Right cardiac atrium (tissue), 5 donors: ENCODE results near the gene WDR86. TPM values are rescaled to one million over a fixed set of nuclear protein-coding genes. Genes with fewer than 3 reads are reported as not detected.

Source experiments
- ATAC-seq, 2 donors: fragments of 200-7000 bp; cut with Tn5 transposase; one replicate each; pipeline versions ENCODE4 v1.8.0 to v1.9.1; 2020; ENCODE audit warnings: moderate library complexity in 2 of 2, mild to moderate bottlenecking in 1 of 2
- DNase-seq, 3 donors: peaks; one replicate each; pipeline ENCODE4 v3.0.0-alpha.2; 2020
- H3K27ac ChIP-seq: one replicate; pipeline ENCODE4 v1.5.1; 2013; ENCODE audit warnings: mild to moderate bottlenecking, low read length, control low read depth, moderate library complexity
- H3K27me3 ChIP-seq: one replicate; pipeline ENCODE4 v1.6.1; 2013; ENCODE audit not compliant: control insufficient read depth, insufficient read depth
- H3K4me1 ChIP-seq: one replicate; pipeline ENCODE4 v1.6.1; 2013; ENCODE audit warnings: low read length; ENCODE audit not compliant: control insufficient read depth, insufficient read depth
- H3K4me3 ChIP-seq: one replicate; pipeline ENCODE4 v1.5.1; 2013; ENCODE audit warnings: low read length, control low read depth
- H3K9me3 ChIP-seq: one replicate; pipeline ENCODE4 v1.6.1; 2013; ENCODE audit warnings: low read length; ENCODE audit not compliant: control insufficient read depth
- WGBS: extraction: QIAGEN DNeasy Blood & Tissue Kit; methylation state at CpG from one replicate; pipeline ENCODE4 v1.1.7; 2013; 5-methylcytosine and 5-hydroxymethylcytosine counted together
- intact Hi-C, 4 donors: fragments of 100-400 bp; cut with DNase I; formaldehyde crosslinking; loops; one replicate each; pipeline versions ENCODE4 v1.11.0 to v1.14.0; 2022 to 2023
- polyA plus RNA-seq: library from polyadenylated mRNA; stranded (reverse); fragments of 200-250 nt; gene quantifications from one replicate; pipeline ENCODE4 v1.2.3, GENCODE V29; 2013
- total RNA-seq, 4 donors: library from RNA; stranded (reverse); fragmentation: NEBNext Ultra II Directional; extraction: Animal tissue kit (Norgen Biotek cat#: 25700); gene quantifications; one replicate each; pipeline ENCODE4 v1.2.1, GENCODE V29; 2021
- donor health status: healthy with polysubstance abuse.
- donor health status: DM: no; HTN: yes; CAD: no.
- donor health status: DM: no; HTN: no; CAD: no.
- donor health status: DM: no; HTN: yes; CAD: no; lungs with severe emphysema.
- donor health status: DM: yes; HTN: yes; CAD: no.

Gene WDR86
- total and polyA plus RNA-seq, 5 donors = 0.17 to 0.47 (median 0.18) TPM

DNA sequence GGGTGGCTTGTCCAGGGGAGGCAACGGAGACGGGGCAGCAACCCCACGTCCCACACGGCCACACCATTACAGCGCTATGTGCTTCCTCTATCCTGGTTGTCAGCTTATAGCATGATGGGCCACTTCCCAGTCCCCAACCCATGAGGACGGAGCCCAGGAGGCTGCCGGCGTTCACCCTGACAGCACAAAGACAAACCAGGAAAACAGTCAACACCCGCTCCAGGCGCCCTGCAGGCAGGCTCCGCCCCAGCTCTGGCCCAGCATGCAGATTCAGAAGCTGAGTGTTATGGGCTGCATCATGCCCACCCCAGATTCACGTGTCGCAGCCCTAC, 14.8 kb downstream of the WDR86 start:
- intact Hi-C loops = no loop called here
- Histone ChIP-seq H3K9me3 (no peaks in the 10 kb centered on the region), H3K27ac (no peak overlapping the region), H3K4me3 (no peak overlapping the region), H3K27me3 (no peaks in the 10 kb centered on the region), H3K4me1 (no peaks in the 10 kb centered on the region)
- ATAC-seq (no peak), DNase-seq (no peak)
- WGBS = 76% methylated on average over 13 of the region's 13 CpGs

DNA sequence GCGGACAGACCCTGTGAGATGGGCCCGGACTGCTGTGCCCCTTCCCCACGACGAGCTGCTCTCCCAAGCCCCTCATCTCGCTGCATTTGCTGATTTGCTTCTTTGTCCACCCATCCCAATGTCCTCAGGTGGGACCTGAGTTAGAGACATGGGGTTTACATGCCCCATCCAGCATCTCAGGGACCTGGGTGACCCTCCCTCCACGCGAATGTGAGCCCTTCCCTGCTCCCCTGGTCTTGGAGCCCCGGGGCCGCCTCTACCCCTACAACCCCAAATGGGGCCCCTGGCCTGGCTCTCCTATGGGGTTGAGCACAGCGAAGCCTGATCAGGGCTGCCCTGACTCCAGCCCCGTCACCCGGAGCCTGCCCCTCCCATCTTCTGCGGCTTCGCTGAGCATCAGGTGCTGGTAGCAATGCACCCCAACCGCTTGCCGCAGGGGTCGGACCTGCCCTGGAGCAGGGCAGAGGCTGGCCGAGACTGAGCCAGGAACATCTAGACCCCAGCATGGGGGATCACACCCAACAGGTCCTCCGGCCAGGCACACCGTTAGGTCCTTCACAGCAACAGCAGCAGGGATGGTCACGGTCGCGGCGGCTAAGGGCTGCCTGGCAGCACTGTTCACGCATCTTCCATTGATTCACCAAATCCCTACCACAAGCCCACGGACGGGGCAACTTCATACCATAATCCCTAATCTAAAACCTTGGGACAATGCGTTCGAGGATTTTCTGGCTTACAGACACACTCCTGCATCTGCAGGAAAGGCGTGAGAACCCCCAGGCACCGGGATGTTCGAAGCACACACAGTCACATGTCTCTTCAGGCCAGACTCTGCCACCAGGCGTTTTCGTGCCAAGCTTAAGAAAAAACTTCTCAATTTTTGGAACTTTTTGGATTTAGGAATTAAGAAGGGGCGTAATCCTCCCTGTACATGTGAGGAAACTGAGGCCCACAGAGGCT, 15.5 kb downstream of the WDR86 start:
- Histone ChIP-seq H3K9me3 (no peaks in the 10 kb centered on the region), H3K27ac (no peak overlapping the region), H3K4me3 (no peak overlapping the region), H3K27me3 (no peaks in the 10 kb centered on the region), H3K4me1 (no peaks in the 10 kb centered on the region)
- DNase-seq (no peak), ATAC-seq (no peak)
- WGBS = 90% methylated on average over 35 of the region's 35 CpGs
- intact Hi-C loops = no loop called here

DNA sequence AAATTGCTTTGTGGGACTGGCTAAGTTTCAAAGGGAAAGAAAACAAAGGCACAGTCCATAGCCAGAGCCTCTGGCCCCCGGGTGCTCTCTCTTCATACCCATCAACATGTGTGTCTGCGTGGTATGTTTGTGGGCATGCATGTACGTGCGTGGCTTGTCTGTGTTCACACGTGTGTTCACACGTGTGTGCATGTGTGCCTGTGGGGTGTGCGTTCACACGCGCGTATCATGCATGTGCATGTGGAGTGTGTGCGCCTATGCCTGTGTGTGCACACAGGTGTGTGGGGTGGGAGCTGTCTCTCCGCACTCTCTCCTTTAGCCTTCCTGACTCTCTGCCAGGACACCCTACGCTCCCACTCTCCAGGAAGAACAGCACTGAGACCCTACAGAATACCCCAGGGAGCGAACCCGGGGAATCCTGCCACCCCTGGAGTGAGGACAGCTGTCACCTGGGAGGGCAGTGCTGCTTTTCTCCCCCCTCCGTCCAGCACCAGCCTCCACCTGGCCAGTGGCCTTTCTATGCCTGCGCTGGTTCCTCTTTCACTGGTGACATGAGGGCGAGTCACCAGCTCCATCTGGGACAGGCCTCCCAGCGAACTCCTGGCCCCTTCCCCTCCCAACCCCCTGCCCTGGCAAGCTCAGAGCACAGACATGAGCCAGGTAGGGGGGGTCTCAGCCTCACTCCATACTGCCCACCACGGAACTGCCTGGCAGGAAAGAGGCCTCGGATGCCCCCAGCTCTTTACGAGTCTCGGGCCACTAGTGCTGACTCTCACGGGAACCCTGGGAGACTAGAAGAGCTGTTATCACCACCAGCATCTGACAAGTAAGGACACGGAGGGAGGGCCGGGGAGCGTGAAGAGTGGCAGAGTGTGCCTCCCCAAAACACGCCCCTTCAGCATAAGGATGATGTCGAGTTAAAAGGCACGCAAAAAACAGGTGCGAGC, 16.5 kb downstream of the WDR86 start:
- intact Hi-C loops = no loop called here
- WGBS = 80% methylated on average over 31 of the region's 31 CpGs
- DNase-seq = no peak
- H3K4me1 ChIP-seq = no peaks in the 10 kb centered on the region
- no peaks in the 10 kb centered on the region for H3K27me3 ChIP-seq
- ATAC-seq = no peak
- H3K4me3 ChIP-seq = no peak overlapping the region
- no peak overlapping the region for H3K27ac ChIP-seq
- no peaks in the 10 kb centered on the region for H3K9me3 ChIP-seq

DNA sequence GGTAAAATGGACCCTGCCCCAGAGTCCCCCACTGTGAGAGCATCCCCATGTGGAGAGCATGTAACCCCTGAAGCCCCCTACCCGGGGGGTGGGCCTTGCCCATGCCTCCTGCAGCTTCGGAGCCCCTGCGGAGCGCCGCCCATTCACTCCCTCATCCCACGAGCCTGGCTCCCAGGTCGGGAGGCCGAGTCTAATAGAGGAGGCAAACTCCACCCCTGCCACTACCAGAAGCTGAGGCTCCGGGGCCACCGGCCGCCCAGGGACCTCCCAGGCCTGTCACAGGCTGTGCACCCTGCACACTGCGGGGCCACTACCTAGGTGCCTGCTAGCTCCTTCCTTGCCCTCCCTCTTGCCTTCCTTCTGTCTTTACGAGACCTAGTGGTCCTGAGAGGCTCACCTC, 17.4 kb downstream of the WDR86 start:
- no peak overlapping the region for H3K27ac ChIP-seq
- no peaks in the 10 kb centered on the region for H3K9me3 ChIP-seq
- intact Hi-C loops = no loop called here
- WGBS = 86% methylated on average over 13 of the region's 13 CpGs
- ATAC-seq = no peak
- no peaks in the 10 kb centered on the region for H3K4me1 ChIP-seq
- H3K27me3 ChIP-seq = no peaks in the 10 kb centered on the region
- peak in 1 of 3 donors; percentile 46 for DNase-seq
- no peak overlapping the region for H3K4me3 ChIP-seq

DNA sequence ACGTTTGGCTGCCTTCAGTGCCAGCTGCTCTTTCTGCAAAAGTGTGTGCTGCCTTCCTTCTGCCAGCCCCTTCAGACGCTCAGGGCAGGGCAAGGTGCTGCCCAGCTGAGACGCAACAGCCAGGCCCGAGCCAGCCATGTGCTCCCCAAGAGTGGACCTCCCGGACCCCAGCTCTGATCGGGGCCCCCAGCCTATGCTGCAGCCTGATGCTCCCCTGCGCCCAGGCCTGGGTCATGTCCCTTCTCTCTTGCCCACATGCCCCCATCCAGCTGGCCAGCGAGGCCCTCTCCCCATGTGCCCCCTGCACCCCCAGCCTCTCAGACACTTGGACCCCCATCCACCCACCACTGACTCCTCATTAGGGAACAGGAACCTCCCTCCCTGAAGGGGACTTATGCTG, 17.8 kb downstream of the WDR86 start:
- Histone ChIP-seq H3K4me1 (no peaks in the 10 kb centered on the region), H3K27ac (no peak overlapping the region), H3K4me3 (no peak overlapping the region), H3K27me3 (no peaks in the 10 kb centered on the region), H3K9me3 (no peaks in the 10 kb centered on the region)
- intact Hi-C loops = no loop called here
- WGBS = 84% methylated on average over 8 of the region's 8 CpGs
- DNase-seq (peak in 1 of 3 donors; percentile 58), ATAC-seq (no peak)

DNA sequence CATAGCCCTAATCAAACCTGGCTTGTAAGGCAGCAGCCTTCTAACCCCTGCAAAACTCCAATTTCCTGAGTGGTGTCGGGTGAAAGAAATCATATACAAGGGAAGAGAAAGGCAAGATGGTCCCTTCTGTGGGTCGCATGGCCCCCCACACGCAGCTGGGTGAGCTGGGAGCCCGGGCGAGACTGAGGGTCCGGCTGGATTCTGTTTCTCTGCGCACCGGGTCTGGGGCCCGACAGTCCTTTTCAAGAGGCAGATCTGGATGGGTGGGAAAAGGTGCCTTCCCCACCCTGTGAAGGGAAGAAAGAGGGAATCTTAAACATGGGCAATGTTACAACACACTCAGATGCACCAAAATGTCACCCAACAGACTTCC, 18.5 kb downstream of the WDR86 start:
- DNase-seq (peak in 1 of 3 donors; percentile 21), ATAC-seq (no peak)
- Histone ChIP-seq H3K4me1 (no peaks in the 10 kb centered on the region), H3K27ac (no peak overlapping the region), H3K9me3 (no peaks in the 10 kb centered on the region), H3K4me3 (no peak overlapping the region), H3K27me3 (no peaks in the 10 kb centered on the region)
- intact Hi-C loops = no loop called here
- 91% methylated on average over 9 of the region's 9 CpGs for WGBS

DNA sequence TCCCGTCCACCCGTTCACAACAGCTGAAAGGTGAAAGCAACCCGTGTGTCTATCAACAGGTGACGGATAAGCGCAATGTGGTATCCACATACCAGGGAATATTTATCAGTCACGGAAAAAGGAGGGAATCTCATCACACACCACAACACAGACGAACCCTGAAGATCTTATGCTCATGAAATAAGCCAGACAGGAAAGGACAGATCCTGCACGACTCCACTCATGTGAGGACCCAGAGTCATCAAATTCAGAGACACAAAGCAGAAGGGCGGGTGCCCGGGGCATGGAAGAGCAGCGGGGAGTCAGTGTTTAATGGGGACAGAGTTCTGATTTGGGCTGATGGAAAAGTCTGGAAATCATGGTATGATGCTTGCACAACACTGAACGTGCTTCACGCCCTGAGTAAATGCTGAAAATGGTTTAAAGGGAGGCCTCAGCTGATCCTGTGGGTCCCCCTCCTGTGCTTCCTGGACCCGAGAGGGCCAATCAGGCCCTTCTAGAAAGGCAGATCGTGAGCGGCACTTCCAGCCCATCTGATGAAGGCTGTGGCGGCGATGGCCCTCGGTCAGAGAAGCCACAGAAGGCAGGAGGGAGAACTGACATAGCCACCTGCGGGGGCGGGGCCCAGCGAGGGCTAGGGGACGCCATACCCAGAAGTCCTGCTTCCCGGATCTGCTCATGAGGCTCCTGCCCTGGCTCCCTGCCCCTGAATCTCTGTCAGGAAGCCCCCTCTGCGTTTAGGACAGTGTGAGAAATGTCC, 19.1 kb downstream of the WDR86 start:
- H3K27me3 ChIP-seq = no peaks in the 10 kb centered on the region
- intact Hi-C loops = no loop called here
- H3K9me3 ChIP-seq = no peaks in the 10 kb centered on the region
- H3K27ac ChIP-seq = no peak overlapping the region
- 74% methylated on average over 25 of the region's 25 CpGs for WGBS
- ATAC-seq (no peak), DNase-seq (peak in 1 of 3 donors; percentile 23)
- H3K4me1 ChIP-seq = no peaks in the 10 kb centered on the region
- H3K4me3 ChIP-seq = no peak overlapping the region

DNA sequence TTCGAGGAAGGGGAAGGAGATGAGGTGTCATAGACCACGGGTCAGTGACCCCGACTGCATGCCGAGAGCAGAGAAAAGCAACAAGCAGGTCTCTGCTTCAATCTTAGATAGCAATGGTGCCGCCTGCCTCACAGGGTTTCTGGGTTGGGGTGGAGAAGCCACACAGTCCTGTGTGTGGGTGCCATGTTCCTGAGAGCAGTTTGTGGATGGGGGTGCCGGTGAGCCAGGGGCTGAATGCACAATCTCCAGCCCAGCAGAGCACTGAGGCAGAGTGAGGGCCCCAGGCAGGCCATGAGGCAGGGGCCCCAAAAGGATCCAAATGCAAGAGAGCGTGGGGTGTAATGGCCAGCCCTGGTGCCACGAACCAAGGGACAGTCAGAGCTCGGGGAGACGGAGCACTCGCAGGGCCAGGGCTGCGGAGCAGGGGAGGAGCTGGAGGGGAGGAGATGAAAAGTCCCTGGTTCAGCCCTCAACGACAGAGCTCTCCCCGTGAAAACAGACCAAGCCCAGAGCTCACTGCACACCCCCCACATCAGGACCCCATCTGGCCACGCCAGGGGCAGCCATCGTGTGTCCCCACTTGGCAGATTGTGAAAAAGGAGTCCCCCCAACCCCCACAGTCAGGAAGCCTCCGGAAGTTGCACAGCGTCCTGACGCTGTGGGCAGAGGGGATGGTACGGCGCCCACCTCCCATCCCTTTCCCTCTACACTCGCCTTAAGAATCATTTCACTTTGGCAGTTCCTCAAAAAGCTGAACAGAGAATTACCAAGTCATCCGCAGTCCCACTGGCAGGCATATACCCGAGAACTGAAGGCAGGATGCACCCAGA, 19.9 kb downstream of the WDR86 start:
- Histone ChIP-seq H3K4me1 (no peaks in the 10 kb centered on the region), H3K4me3 (no peak overlapping the region), H3K27ac (no peak overlapping the region), H3K27me3 (no peaks in the 10 kb centered on the region), H3K9me3 (no peaks in the 10 kb centered on the region)
- intact Hi-C loops = loop anchor here in 1 of 4 donors (10.0 kb wide), 1 partner anchor 45 kb away; no protein-coding TSS in a partner anchor
- DNase-seq = peak in 1 of 3 donors; percentile 27
- 80% methylated on average over 24 of the region's 24 CpGs for WGBS
- no peak for ATAC-seq

DNA sequence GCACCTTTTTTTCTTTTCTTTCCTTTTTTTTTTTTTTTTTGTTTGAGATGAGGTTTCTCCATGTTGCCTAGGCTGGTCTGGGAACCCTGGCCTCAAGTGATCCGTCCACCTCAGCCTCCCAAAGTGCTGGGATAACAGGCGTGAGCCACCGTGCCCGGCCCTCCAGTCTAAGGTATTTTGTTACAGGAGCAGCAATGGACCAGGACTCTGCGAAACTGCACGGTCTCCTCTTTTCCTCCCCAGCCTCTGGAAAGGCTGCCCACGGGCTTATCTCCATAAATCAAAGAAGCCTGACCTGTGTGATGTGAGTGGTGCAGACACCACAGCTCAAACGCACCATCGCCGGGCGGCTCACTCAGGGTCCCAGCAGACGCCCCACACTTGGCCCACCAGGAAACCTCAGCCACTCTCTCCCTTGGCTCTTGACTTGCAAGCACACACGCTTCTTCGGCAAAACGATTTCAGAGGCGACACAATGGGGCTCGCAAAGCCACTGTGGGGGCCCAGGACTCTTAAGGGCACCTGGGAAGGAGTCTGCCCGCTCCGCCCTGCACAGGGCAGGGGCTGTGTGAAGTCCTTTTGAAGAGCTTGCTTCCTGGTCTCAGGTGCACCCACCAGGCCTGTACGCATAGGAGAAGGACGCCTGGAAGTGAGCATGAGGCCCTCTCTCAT, 20.6 kb downstream of the WDR86 start:
- Histone ChIP-seq H3K4me1 (no peaks in the 10 kb centered on the region), H3K27ac (no peak overlapping the region), H3K9me3 (no peaks in the 10 kb centered on the region), H3K27me3 (no peaks in the 10 kb centered on the region), H3K4me3 (no peak overlapping the region)
- WGBS = 89% methylated on average over 21 of the region's 21 CpGs
- peak in 1 of 3 donors; percentile 15 for DNase-seq
- no peak for ATAC-seq
- intact Hi-C loops = loop anchor here in 1 of 4 donors (10.0 kb wide), 1 partner anchor 46 kb away; no protein-coding TSS in a partner anchor
